NCI-H524 (cell line): Measurements from ENCODE around the gene DMXL1.
"Not testable (repeated sequence)": the region's sequence is repeated elsewhere in the genome, so short reads cannot be mapped to it uniquely, and the experiment has no call there.

Source experiments
- DNase-seq, 2 experiments: peaks; one replicate each; lab custom pipeline; 2025; lab: John Stamatoyannopoulos, UW

Gene DMXL1

DNA sequence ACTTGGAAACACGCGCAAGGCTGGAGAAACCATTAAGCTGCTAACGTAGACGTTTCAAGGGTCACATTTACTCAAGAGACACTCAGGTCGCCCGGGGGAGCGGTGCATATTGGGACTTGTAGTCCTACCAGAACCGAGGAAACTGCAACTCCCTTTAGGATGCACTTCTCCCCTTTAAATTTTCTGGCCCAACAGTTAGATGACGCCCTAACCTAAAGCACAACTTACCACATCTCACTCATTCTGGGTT is 384 bp upstream of the DMXL1 start:
- peak; percentile 96 to 98 for DNase-seq

DNA sequence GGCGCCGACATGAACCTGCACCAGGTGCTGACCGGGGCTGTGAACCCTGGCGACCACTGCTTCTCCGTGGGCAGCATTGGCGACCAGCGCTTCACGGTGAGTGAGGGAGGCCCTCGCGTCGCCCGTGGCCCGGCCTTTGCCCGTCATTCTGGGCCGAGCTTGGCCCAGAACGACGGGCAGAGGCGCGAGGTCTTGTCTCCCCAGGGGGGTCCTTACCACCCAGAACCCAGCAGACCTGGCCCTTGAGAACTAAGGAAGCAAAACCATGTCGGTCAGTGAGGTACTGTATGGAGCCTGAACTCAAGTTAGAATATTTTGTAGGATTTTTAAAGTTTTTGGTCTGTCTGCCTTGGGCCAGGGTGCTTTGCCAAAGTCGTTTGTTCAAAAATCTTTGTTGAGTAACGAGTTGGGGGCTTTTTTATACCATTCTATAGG is 691 bp downstream of the DMXL1 start:
- DNase-seq = peak in 1 of 2 experiments; percentile 43

DNA sequence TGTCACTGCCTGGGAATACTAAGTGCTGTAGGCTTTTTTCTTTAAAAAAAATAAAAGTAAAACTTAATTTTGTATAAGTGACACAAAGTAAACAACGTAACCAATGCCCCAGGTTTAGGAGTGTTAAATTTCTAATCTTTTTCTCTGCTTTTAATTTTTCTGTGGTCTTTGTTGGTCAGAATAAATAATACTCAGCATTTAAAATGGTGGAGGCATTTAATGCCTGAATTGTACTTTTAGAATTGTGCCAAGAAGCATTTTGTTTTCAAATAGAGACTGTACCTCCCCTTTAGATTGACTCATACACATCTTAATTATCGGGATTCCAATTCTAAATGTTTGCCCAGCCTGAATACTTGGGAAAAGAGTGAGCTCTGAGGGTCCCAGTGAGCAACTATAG is 1.6 kb downstream of the DMXL1 start:
- no peak for DNase-seq

DNA sequence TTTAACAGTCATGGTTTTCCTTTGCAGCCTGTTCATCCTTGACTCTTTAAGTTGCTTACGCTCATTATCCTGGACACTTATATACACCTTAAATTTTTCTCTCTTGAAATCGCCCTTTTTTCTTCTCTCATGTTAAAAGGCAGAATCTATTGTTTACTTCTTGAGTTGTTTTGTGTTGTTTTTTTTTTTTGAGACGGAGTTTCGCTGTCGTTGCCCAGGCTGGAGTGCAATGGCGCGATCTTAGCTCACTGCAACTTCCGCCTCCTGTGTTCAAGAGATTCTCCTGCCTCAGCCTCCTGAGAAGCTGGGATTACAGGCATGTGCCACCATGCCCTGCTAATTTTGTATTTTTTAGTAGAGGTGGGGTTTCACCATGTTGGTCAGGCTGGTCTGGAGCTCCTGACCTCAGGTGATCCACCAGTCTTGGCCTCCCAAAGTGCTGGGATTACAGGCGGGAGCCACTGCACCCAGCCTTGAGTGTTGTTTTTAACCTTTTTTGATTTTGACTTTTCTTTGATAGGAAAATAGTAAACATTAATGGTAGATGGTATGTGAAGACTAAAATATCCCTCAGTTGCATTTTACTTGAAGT is 3.0 kb downstream of the DMXL1 start:
- DNase-seq = not testable (repeated sequence)

DNA sequence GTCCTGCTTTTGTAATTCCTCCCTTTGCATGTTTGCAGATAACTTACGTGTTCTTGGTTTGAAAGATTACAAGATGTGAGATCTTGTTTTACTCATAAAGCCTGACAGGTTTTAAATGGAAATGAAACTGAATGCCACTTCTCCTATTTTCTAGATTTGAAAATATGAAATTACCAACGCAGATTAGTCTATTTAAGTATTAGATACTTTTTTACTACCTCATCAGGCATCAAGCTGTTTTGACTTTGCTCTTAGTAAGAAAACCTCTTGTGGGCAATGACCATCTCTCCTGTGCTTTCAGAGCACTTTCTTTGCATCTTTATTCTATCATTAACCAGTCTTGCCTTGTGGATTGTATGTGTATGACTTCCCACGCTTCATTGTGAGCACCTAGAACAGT is 3.5 kb downstream of the DMXL1 start:
- no peak for DNase-seq

DNA sequence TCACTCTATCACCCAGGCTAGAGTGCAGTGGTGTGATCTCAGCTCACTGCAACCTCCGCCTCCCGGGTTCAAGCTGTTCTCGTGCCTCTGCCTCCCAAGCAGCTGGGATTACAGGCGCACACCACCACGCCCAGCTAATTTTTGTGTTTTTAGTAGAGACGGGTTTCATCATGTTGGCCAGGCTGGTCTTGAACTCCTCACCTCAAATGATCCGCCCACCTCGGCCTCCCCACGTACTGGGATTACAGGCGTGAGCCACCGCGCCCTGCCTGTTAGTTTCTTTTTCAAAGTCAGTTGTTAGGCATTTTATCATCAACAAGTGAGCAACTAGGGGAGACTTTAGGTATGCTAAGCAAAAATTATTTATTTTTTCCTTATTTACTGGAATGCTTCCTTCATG is 4.4 kb downstream of the DMXL1 start:
- not testable (repeated sequence) for DNase-seq

DNA sequence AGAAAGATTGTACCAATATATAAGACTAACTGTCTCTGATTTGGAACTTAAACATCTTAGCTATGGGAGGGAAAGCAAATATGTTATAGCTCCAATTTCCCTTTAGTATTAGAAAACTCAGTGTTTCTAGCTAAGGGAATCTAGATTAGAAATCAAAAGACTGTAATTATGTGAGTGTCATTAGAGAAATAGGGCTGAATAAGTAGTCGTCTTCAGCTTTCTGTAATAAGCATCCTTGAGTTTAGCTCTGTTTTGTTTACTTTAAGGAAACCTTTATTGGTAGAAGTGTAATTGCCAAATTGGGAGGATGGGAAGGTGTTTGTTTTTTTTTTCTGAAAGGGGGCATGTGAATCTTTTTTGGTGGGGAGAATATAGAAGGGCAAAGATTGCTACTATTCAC is 5.2 kb downstream of the DMXL1 start:
- DNase-seq = no peak

DNA sequence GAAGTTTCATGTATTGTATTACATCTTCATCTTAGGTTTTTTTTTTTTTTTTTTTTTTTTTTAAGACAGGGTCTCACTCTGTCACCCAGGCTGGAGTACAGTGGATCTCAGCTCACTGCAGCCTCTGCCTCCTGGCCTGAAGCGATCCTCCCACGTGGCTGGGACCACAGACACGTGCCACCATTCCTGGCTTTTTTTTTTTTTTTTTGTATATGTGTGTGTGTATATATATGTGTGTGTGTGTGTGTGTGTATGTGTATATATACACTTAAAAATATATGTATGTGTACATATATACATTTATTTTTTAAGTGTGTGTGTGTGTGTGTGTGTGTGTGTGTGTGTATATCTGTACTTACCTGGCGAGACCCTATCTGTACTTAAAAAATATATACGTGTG is 6.6 kb downstream of the DMXL1 start:
- no peak for DNase-seq

DNA sequence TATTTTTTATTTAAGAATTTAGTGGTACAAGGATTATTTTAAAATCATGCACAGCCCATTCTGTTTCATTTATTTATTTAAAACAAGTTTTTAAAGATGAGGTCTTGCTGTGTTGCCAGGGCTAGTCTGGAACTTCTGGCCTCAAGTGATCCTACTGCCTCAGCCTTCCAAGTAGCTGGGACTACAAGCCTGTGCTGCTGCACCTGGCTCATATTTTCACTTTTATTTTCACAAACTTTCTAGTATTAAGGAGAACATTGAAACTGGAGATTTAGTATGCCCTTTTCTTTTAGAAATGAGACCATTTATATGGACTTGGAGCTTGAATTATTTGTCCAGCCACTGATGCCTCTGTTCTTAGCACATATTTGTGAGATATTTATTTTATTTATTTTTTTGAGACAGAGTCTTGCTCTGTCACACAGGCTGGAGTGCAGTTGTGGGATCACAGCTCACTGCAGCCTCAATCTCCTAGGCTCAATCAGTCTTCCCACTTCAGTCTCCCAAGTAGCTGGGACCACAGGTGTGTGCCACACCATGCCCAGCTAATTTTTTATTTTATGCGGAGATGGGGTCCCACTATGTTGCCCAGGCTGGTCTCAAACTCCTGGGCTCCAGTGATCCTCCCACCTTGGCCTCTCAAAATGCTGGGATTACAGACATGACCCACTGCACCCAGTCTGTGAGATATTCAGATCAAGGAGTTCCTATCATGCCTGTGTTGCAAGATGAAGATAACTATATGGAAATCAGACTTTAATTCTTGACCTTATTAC is 7.4 kb downstream of the DMXL1 start:
- DNase-seq = no peak

DNA sequence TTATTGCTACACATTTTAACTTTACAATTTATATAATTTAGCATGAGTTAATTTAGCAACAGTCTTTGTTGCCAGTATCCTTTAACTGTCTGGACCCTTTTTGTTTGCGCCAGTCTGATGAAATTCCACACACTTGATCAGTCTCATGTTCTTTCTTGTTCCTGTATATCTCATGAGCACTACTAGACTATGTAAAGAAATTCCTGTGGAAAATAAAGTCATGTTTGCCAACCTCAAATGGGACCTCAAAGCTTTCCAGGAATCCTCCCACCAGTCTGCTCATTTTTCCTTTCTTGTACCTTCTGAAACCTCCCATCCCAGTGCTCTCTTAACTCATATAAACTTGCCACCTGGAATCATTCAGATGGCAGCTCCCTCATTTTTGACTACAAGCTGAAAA is 8.0 kb downstream of the DMXL1 start:
- no peak for DNase-seq

DNA sequence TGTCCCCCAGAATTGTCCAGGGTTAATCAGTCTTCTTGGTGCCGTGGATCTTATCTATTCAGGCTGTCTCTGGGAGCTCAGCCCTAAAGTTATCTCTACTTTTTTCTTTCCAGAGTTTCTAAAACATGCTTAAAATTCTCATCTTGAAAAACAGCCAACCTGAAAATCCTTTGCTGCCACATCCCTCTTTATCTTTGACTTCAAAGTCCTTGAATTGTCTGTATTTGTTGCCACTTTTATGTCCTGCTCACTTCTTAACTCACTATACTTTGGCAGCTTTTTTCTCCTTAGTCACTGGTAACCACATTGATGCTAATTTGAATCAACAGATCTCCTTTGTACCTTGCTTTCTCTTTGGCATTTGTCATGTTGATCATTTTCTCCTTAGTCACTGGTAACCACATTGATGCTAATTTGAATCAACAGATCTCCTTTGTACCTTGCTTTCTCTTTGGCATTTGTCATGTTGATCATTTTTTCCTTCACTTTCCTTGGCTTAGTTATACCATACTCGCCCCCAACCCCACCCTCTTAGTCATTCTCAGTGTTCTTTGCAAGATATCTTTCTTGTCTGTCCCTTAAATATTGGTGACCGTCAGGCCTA is 8.5 kb downstream of the DMXL1 start:
- no peak for DNase-seq

DNA sequence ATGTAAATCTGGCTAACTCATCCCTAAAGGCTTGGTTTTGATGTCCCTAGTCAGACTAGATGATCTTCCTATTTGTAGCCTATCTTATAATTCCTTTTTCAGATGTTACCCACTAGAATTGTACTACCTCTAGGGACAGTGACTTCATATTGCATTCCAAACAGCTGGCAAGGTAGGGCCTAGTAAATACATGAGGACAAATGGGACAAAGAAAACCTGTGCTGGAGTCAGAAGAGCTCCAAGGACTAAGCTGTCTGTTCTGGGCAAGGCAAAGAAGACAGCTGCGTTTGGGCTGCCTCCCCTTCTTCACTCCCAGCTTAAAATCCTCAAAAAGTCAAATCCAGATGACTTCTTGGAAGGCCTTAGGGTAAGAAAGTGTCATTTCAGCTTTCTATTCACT is 10.0 kb downstream of the DMXL1 start:
- DNase-seq = no peak

DNA sequence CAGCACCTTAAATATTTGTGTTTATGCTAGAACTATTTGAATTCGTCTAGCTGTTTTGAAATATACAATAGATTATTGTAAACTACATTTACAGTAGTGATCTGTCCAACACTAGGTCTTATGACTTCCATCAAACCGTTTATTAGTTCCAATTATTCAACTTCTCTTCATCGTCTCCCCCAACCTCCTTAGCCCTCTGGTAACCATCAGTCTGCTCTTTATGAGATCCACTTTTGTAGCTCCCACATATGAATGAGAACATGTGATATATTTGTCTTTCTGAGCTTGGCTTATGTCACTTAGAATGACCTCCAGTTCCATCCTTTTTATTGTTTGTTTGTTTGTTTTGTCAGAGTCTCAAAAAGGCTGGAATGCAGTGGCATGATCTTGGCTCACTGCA is 11.8 kb downstream of the DMXL1 start:
- no peak for DNase-seq

DNA sequence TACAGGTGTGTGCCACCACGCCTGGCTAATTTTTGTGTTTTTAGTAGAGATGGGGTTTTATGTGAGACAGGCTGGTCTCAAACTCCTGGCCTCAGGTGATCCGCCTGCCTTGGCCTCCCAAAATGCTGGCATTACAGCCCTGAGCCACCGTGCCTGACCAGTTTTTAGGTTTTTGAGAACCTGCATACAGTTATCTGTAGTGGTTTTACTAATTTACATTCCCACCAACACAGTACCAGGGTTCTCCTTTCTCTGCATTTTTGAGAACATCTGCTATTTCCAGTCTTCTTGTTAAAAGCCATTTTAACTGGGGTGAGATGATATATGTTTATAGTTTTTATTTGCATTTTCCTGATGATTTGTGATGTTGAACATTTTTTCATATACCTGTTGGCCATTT is 12.8 kb downstream of the DMXL1 start:
- DNase-seq = no peak

DNA sequence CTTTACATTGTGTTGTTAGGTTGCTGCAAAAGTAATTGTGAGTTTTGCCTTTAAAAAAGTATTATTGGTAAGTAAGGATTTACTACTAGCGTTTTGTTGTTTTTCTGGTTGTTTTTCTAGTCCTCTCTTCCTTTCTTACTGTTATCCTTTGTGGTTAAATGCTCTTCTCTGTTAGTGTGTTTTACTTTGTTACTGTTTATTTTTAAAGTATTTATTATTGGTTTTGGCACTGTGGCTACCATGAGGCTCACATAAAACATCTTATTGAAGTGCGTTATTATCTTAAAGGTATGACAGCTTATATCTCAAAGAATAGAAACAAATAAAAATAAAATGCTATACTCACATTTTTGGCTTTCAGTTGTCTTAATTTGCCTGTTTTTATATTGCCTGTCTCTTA is 17.6 kb downstream of the DMXL1 start:
- DNase-seq = no peak

DNA sequence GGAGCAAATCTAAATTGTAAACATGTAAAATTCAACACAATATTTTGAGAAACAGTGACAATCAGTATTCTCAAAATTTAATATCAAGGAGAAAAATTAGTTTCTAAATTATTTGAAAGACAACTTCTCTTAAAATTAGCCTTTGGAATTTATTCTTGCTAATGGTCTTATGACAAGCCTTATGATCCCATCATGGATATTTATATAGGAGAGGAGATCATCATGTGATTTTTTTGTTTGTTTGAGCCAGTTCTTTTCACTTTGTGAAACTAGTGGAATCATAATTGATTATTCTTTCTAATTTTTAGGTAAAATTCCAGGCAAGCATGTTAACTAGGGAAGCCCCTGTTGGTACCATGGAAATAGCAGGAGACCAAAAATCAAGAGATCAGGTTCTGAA is 24.7 kb downstream of the DMXL1 start:
- DNase-seq = no peak

DNA sequence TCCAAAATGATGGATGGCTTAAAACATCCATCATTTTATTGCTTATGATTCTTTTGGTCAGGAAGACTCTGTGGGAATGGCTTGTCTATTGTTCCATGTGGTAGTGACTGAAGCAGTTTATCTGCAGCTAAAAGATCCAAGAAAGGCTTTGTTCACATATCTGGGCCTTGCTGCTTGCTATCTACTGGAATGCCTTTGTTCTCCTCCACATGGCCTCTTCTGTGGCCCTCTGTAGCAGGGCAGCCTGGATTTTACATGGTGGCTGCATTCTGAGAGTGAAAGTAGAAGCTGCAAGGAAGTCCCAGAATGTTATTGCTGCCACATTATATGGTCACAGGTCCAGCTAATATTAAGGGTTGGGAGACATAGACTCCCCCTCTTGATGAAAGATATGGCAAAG is 35.1 kb downstream of the DMXL1 start:
- DNase-seq = no peak

DNA sequence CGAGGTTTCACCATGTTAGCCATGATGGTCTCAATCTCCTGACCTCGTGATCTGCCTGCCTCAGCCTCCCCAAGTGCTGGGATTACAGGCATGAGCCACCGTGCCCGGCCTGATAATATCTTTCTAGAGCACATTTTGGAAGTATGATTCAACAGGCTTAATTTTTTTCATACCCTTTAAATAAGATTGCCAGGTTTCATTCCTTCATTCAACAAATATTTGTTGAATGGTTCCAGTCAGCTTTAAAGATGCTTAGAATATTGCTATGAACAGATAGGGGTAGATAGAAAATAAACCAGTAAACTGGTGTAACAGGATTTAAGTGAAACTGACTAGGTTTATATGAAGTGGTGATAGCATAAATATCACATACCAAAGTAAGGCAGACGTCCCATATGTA is 41.3 kb downstream of the DMXL1 start:
- no peak for DNase-seq

DNA sequence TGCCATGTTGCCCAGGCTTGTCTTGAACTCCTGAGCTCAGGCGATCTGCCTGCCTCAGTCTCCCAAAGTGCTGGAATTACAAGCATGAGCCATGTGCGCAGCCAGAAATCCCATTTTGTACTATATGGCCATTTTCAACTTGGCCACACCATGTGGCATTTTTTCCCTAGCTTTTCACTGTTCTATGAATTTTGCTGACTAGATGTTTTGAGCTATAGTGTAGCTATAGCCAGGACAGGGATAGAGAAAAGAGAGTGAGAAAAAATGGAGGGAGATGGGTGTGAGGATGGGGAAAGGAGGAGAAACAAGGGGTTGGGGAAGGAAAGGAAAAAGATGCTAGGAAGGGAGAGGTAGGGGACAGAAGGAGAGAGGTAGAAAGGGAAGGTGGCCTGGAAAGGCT is 46.4 kb downstream of the DMXL1 start:
- DNase-seq = no peak

DNA sequence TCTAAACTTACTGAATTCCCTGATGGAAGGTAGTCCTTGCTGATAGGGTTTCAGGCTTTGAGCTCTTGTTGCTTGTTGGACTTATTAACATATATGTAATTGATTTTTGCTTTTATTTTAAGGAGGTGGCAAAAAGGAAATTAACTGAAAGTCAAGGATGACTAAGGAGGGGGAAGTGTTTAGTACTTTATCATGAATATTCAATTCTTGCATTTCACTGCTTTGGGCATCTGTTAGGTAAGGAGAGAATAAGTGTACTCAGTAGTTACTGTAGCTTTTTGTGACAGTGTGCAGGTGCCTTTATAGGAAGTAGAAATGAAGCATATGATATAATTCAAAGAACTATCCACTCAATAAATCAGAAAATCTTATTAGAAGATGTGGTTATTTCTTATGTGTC is 47.1 kb downstream of the DMXL1 start:
- no peak for DNase-seq

DNA sequence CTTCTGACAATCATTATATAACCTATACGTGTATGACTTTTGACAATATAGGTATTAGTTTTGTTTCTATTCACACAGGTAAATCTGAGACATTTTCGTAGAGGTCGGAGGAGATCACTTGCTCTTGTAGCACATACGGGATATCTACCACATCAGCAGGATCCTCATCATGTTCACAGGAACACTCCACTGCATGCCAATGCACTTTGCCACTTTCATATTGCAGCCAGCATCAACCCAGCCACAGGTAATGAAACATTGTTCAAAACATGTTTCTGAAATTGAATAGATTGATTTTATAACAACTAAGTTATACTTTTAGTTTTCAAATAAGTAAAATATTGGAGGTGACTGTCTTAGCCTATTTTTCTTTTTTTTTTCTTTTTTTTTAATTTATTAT is 50.0 kb downstream of the DMXL1 start:
- DNase-seq = no peak

DNA sequence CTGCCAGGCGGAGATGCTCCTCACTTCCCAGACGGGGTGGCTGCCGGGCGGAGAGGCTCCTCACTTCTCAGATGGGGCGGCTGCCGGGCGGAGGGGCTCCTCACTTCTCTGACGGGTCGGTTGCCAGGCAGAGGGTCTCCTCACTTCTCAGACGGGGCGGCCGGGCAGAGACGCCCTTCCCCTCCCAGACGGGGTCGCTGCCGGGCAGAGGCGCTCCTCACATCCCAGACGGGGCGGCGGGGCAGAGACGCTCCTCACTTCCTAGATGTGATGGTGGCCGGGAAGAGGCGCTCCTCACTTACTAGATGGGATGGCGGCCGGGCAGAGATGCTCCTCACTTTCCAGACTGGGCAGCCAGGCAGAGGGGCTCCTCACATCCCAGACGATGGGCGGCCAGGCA is 51.6 kb downstream of the DMXL1 start:
- DNase-seq = not testable (repeated sequence)

DNA sequence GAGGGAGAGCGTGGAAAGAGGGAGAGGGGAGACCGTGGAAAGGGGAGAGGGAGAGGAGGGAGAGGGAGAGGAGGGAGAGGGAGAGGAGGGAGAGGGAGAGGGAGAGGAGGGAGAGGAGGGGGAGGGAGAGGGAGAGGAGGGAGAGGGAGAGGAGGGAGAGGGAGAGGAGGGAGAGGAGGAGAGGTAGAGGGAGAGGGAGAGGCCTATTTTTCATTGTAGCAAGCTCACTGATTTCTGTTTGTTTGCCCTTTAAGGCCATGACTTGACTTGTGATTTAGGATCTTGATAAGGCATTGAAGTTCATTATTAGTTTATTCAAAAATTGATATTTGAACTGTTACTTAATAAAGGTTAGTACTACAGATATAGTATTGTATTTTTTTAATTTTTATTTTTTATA is 52.4 kb downstream of the DMXL1 start:
- no peak for DNase-seq

DNA sequence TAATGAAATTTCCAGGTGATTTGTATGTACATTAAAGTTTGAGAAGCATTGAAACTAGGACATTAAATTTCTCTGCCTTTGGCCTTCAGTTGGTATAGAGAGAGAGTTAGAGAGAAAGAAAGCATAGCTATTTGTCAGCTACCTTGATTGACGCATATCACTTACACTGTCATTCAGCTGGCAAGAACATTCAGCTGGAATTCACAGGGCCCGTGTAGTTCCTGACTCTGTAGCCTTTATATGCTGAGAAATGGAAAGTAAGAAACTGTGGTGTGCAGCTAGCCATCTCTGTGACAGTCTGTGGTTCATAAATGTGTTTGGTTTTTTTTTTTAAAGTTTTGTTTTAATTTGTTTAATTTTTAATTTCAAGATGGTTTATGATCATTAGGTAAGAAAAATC is 58.9 kb downstream of the DMXL1 start:
- no peak for DNase-seq
